Kidney epithelial cell (primary cell): Measurements from ENCODE around the gene RPL41. TPM values are rescaled to one million over a fixed set of nuclear protein-coding genes. Genes with fewer than 3 reads are reported as not detected.

Experiments used
- DNase-seq: peaks from one replicate; pipeline ENCODE4 v3.0.0-alpha.2; 2010; ENCODE audit warnings: low read depth
- H3K27me3 ChIP-seq: 2 replicates; pipeline ENCODE4 v1.6.0; 2011; ENCODE audit warnings: low read length; ENCODE audit not compliant: control insufficient read depth, insufficient read depth
- H3K36me3 ChIP-seq: 2 replicates; pipeline ENCODE4 v1.5.1; 2011; ENCODE audit warnings: low read length; ENCODE audit not compliant: control insufficient read depth, insufficient read depth
- H3K4me3 ChIP-seq: 2 replicates; pipeline ENCODE4 v1.5.1; 2011; ENCODE audit warnings: low read depth, mild to moderate bottlenecking, control low read depth, low read length
- CTCF ChIP-seq: IDR thresholded peaks from 2 replicates; pipeline ENCODE4 v1.5.1; 2011; ENCODE audit warnings: mild to moderate bottlenecking, moderate library complexity, low read length, control low read depth, inconsistent platforms; ENCODE audit not compliant: insufficient read depth, poor library complexity, severe bottlenecking
- total RNA-seq: library from RNA; depleted of rRNA; stranded (reverse); fragments of >200 nt; gene quantifications from 2 replicates; pipeline ENCODE4 v1.2.3, GENCODE V29; 2015

The RPL41 gene
- total RNA-seq, 1 donor from 2014 or later: 2,735 TPM

- TF ChIP-seq CTCF: no peak
- no peaks in the 10 kb centered on the region for H3K27me3 ChIP-seq
- DNase-seq: peak; percentile 91
- H3K36me3 ChIP-seq: peaks cover 8% of the 10 kb centered on the region
- H3K4me3 ChIP-seq: peak within 1 kb of the TSS; percentile 66
These were observed 41.8 kb downstream of the RPL41 start, which contains the start of gene MYL6 for GRCh38 chr12:56158029-56158925. MYL6 (plus strand) TSS chr12:56158359; CDS start chr12:56158402, 43 bp downstream.

DNA sequence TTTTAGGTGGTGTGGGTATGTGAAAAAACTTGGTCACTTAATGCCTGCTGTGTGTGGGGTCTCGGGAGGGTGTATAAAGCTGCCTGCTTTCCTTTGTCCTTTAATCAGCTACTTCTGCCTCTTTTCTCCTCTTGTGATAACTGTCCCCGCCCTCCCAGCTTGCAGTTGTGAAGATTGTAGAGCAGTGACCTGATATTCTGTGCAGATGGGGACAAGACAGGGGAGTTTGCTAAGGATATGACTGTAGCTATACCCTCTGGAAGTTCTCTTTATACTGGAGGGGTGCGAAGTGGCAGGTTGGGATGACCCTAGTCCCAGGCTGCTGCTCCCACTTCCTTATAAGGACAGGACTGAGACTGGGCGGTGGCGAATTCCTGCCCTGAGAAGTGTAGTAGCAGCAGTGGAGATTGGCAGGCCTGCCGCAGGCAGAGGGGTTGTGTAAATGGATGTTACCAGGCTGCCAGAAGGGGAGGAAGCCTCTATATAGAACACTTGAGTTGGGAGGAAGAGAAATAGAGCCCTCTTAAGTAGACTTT, 42.6 kb downstream of the RPL41 start:
- Histone ChIP-seq H3K27me3 (no peaks in the 10 kb centered on the region), H3K4me3 (peak overlapping the region; percentile 66), H3K36me3 (peaks cover 8% of the 10 kb centered on the region)
- no peak for TF ChIP-seq CTCF
- DNase-seq: peak; percentile 37

GRCh38 chr12:56159482-56160192, 43.2 kb downstream of the RPL41 start:
- H3K4me3 ChIP-seq: peak overlapping the region; percentile 66
- peaks cover 8% of the 10 kb centered on the region for H3K36me3 ChIP-seq
- no peak for TF ChIP-seq CTCF

GRCh38 chr12:56160193-56160763, 43.8 kb downstream of the RPL41 start:
- TF ChIP-seq CTCF: no peak
- Histone ChIP-seq H3K27me3 (no peaks in the 10 kb centered on the region), H3K36me3 (peaks cover 7% of the 10 kb centered on the region), H3K4me3 (peak overlapping the region; percentile 66)
- no peak for DNase-seq

More at GRCh38 chr12:56159482-56160192, 43.2 kb downstream of the RPL41 start:
- no peak for DNase-seq
- H3K27me3 ChIP-seq: no peaks in the 10 kb centered on the region

- DNase-seq: no peak
- Histone ChIP-seq H3K4me3 (peak overlapping the region; percentile 66), H3K36me3 (peaks cover 6% of the 10 kb centered on the region), H3K27me3 (no peaks in the 10 kb centered on the region)
- TF ChIP-seq CTCF: no peak
These were observed 44.7 kb downstream of the RPL41 start for GRCh38 chr12:56160894-56161689.
